Calu3 (cell line): ENCODE results near the gene ARHGEF16. TPM values are rescaled to one million over a fixed set of nuclear protein-coding genes. Genes with fewer than 3 reads are reported as not detected.

Experiments used
- Bru-seq: library from RNA; stranded (reverse); fragments of 400-500 nt; gene quantifications from one replicate; lab custom pipeline; 2021; lab: Mats Ljungman, UMichigan
- BruChase-seq, 2 experiments: library from RNA; stranded (reverse); fragments of 400-500 nt; gene quantifications; one replicate each; lab custom pipeline; 2021; lab: Mats Ljungman, UMichigan
- BruUV-seq: library from RNA; stranded (reverse); fragments of 400-500 nt; replicated peaks from 2 replicates; lab custom pipeline; 2021; lab: Mats Ljungman, UMichigan
- CTCF ChIA-PET: fragments of 300-600 bp; sonication (Branson Sonifier 250); formaldehyde crosslinking; loops from one replicate; lab custom pipeline; 2022; ENCODE audit warnings: antibody characterized with exemption; lab: Charles Lee
- DNase-seq: peaks from one replicate; pipeline ENCODE4 v3.0.0; 2022
- H3K27ac Mint-ChIP-seq: one replicate; pipeline ENCODE4 v1.8.0; 2022; ENCODE audit warnings: mixed read lengths; ENCODE audit not compliant: unreplicated experiment
- H3K27me3 Mint-ChIP-seq: one replicate; pipeline ENCODE4 v1.8.0; 2022; ENCODE audit warnings: mixed read lengths; ENCODE audit not compliant: unreplicated experiment
- H3K36me3 Mint-ChIP-seq: one replicate; pipeline ENCODE4 v1.8.0; 2022; ENCODE audit warnings: mild to moderate bottlenecking, moderate library complexity, mixed read lengths; ENCODE audit not compliant: insufficient read depth, unreplicated experiment
- H3K4me1 Mint-ChIP-seq: one replicate; pipeline ENCODE4 v1.8.0; 2022; ENCODE audit warnings: mild to moderate bottlenecking, low read depth, mixed read lengths; ENCODE audit not compliant: unreplicated experiment
- H3K4me3 Mint-ChIP-seq: one replicate; pipeline ENCODE4 v1.8.0; 2022; ENCODE audit warnings: mild to moderate bottlenecking, low read depth, moderate library complexity, mixed read lengths; ENCODE audit not compliant: unreplicated experiment
- H3K9me3 Mint-ChIP-seq: one replicate; pipeline ENCODE4 v1.8.0; 2022; ENCODE audit warnings: low read depth, mixed read lengths; ENCODE audit not compliant: unreplicated experiment
- CTCF ChIP-seq: fragments of 200-600 bp; IDR thresholded peaks from one replicate; pipeline ENCODE4 v1.8.0; 2022; ENCODE audit warnings: antibody characterized with exemption; ENCODE audit not compliant: unreplicated experiment
- intact Hi-C: fragments of 100-400 bp; cut with micrococcal nuclease; formaldehyde crosslinking; loops from one replicate; pipeline ENCODE4 v1.10.0; 2022; ENCODE audit not compliant: unreplicated experiment
- long read RNA-seq: library from polyadenylated mRNA; stranded (forward); transcript quantifications from one replicate; pipeline ENCODE4 v2.0.0, GENCODE V29; 2022
- total RNA-seq: library from RNA; stranded (reverse); gene quantifications from 2 replicates; pipeline ENCODE4 v1.2.3, GENCODE V29; 2022

ARHGEF16 gene
- total RNA-seq = 24.2 and 28.0 TPM in 2 replicates
- percentile 44 among the genes with signal in this experiment for Bru-seq, nascent RNA
- BruChase-seq, experiment 1, labeled RNA remaining after a 6-hour chase = percentile 50 among the genes with signal in this experiment
- percentile 49 among the genes with signal in this experiment for BruChase-seq, experiment 2, labeled RNA remaining after a 2-hour chase
- long read RNA-seq, partial matches to known transcripts = 11 of 31 reads
- long read RNA-seq, other reads (novel, unspliced or antisense) = 17 of 31 reads

GRCh38 chr1:3453891-3454810 lies at the start of gene ARHGEF16:
ARHGEF16 (plus strand) TSS chr1:3454665; CDS start chr1:3463085, 8,420 bp downstream.
- CTCF ChIA-PET = interaction anchor here (0.6 to 3.2 kb wide), 10 partner anchors 10 to 167 kb away, joined by 3 to 41 read pairs (median 5); no protein-coding TSS in a partner anchor
- peaks cover 23% of the 10 kb centered on the region for H3K36me3 Mint-ChIP-seq
- peak within 1 kb of the TSS; percentile 72 for H3K4me3 Mint-ChIP-seq
- intact Hi-C loops = loop anchor here (1.0 to 2.0 kb wide), 2 partner anchors 31 to 165 kb away; no protein-coding TSS in a partner anchor
- TF ChIP-seq CTCF = peak; percentile 55
- H3K4me1 Mint-ChIP-seq = peaks cover 20% of the 10 kb centered on the region
- H3K27me3 Mint-ChIP-seq = peaks cover 17% of the 10 kb centered on the region
- peak within 1 kb of the TSS; percentile 47 for H3K27ac Mint-ChIP-seq
- H3K9me3 Mint-ChIP-seq = no peaks in the 10 kb centered on the region
- TSS peak; percentile 66 for BruUV-seq
- peak; percentile 89 for DNase-seq

- no peak overlapping the region for H3K27ac Mint-ChIP-seq
- CTCF ChIA-PET = no interaction called here
- no peaks in the 10 kb centered on the region for H3K4me1 Mint-ChIP-seq
- no peak overlapping the region for H3K4me3 Mint-ChIP-seq
- intact Hi-C loops = no loop called here
- H3K27me3 Mint-ChIP-seq = peaks cover 24% of the 10 kb centered on the region
- DNase-seq = no peak
- no peak for TF ChIP-seq CTCF
- no peaks in the 10 kb centered on the region for H3K36me3 Mint-ChIP-seq
- no TSS peak for BruUV-seq
- no peaks in the 10 kb centered on the region for H3K9me3 Mint-ChIP-seq
These were observed 49.7 kb upstream of the ARHGEF16 start for GRCh38 chr1:3404801-3405200.

GRCh38 chr1:3405491-3405890 lies 49.0 kb upstream of the ARHGEF16 start:
- CTCF ChIA-PET = no interaction called here
- intact Hi-C loops = no loop called here
- no peak overlapping the region for H3K4me3 Mint-ChIP-seq

More at GRCh38 chr1:3405491-3405890, 49.0 kb upstream of the ARHGEF16 start:
- H3K27ac Mint-ChIP-seq = no peak overlapping the region
- no TSS peak for BruUV-seq
- H3K36me3 Mint-ChIP-seq = no peaks in the 10 kb centered on the region
- H3K4me1 Mint-ChIP-seq = no peaks in the 10 kb centered on the region
- peaks cover 24% of the 10 kb centered on the region for H3K27me3 Mint-ChIP-seq
- no peak for DNase-seq
- TF ChIP-seq CTCF = no peak
- no peaks in the 10 kb centered on the region for H3K9me3 Mint-ChIP-seq
